ENCODE measurements around the gene GTF2H4.

GTF2H4 gene

DNA sequence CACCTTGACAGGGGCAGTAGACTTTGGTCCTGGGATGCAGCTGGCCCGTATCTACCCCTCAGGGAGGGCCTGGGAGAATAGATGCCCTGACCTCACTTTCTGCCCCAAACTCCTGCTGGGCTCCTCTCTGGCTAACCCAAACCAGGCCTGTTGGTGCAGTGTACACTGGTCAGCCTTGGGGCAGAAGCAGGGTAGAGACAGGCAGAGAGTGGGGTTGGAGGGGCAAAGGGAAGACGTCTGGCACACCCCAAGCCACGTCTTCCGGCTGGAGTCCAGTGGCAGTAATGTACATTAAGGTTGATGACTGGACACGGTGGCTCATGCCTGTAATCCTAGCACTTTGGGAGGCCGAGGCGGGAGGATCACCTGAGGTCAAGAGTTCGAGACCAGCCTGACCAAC lies 14.3 kb upstream of the GTF2H4 start:
- Histone ChIP-seq H3K9me3 (ENCODE audit: insufficient read depth, low read depth, low read length) (no peaks in the 10 kb centered on the region), H3K14ac (ENCODE audit: low read length) (no peak overlapping the region), H3K27me3 (ENCODE audit: insufficient read depth, low read length) (no peaks in the 10 kb centered on the region), H3K27ac (ENCODE audit: low read depth, low read length) (no peak overlapping the region), H2BK120ac (ENCODE audit: insufficient read depth, low read length, poor library complexity) (no peak overlapping the region), H3K4me3 (ENCODE audit: low read depth, low read length) (no peak overlapping the region), H3K4me2 (ENCODE audit: low read length) (no peak overlapping the region), H3K79me2 (ENCODE audit: control insufficient read depth, insufficient read depth, low read length, poor library complexity) (peaks cover 2% of the 10 kb centered on the region), H3K36me3 (ENCODE audit: control insufficient read depth in 1 of 2, insufficient read depth in 2 of 2, low read length in 2 of 2) (peaks cover 89 to 97% of the 10 kb centered on the region in 2 experiments), H4K12ac (ENCODE audit: low read depth, low read length) (no peak overlapping the region), H3K4me1 (ENCODE audit: control insufficient read depth in 1 of 2, insufficient read depth in 2 of 2, low read length in 2 of 2) (no peaks in the 10 kb centered on the region), H4K8ac (ENCODE audit: low read depth, low read length) (no peak overlapping the region), H3K9ac (ENCODE audit: low read length) (no peak overlapping the region), H2BK5ac (ENCODE audit: low read depth, low read length, poor library complexity) (no peak overlapping the region), H4K91ac (ENCODE audit: low read depth, low read length) (no peak overlapping the region), H2BK12ac (ENCODE audit: low read length) (no peak overlapping the region), H3K23ac (ENCODE audit: low read length) (no peak overlapping the region), H2AFZ (ENCODE audit: insufficient read depth, low read length, poor library complexity) (no peak overlapping the region), H3K18ac (ENCODE audit: low read length) (no peak overlapping the region), H3K4ac (ENCODE audit: low read depth, low read length) (no peak overlapping the region), H3K79me1 (ENCODE audit: low read length) (no peaks in the 10 kb centered on the region), H2AK5ac (ENCODE audit: low read length) (no peak overlapping the region)
- DNase-seq, result no peak
- no CpG with 5 or more reads among the region's 8 CpGs for WGBS (ENCODE audit: extremely low coverage, insufficient coverage, insufficient read length)

DNA sequence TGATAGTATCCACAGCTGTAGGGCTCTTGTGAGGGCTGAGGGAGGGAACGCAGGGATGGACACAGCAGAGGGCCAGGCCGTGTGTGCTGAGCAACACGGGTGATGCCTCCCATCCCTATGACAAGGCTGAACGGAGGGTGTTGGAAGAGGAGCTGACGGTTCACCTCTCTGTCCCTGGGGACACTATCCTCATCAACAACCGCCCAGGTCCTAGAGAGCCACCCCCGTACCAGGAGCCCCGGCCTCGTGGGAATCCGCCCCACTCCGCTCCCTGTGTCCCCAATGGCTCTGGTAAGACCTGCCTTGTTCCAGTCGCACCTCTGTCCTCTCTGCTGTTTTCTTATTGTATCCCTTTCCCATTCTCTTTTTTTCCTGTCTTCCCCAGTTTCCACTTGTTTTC lies 13.6 kb upstream of the GTF2H4 start:
- Histone ChIP-seq H3K9ac (ENCODE audit: low read length) (no peak overlapping the region), H3K27ac (ENCODE audit: low read depth, low read length) (no peak overlapping the region), H4K91ac (ENCODE audit: low read depth, low read length) (no peak overlapping the region), H3K18ac (ENCODE audit: low read length) (no peak overlapping the region), H3K27me3 (ENCODE audit: insufficient read depth, low read length) (no peaks in the 10 kb centered on the region), H4K8ac (ENCODE audit: low read depth, low read length) (no peak overlapping the region), H3K23ac (ENCODE audit: low read length) (no peak overlapping the region), H3K79me2 (ENCODE audit: control insufficient read depth, insufficient read depth, low read length, poor library complexity) (no peaks in the 10 kb centered on the region), H2BK120ac (ENCODE audit: insufficient read depth, low read length, poor library complexity) (no peak overlapping the region), H3K14ac (ENCODE audit: low read length) (no peak overlapping the region), H2AK5ac (ENCODE audit: low read length) (no peak overlapping the region), H3K4me3 (ENCODE audit: low read depth, low read length) (no peak overlapping the region), H4K12ac (ENCODE audit: low read depth, low read length) (no peak overlapping the region), H3K79me1 (ENCODE audit: low read length) (no peaks in the 10 kb centered on the region), H2BK5ac (ENCODE audit: low read depth, low read length, poor library complexity) (no peak overlapping the region), H3K4me1 (ENCODE audit: control insufficient read depth in 1 of 2, insufficient read depth in 2 of 2, low read length in 2 of 2) (no peaks in the 10 kb centered on the region), H2AFZ (ENCODE audit: insufficient read depth, low read length, poor library complexity) (no peak overlapping the region), H3K4ac (ENCODE audit: low read depth, low read length) (no peak overlapping the region), H2BK12ac (ENCODE audit: low read length) (no peak overlapping the region), H3K36me3 (ENCODE audit: control insufficient read depth in 1 of 2, insufficient read depth in 2 of 2, low read length in 2 of 2) (peaks cover 89 to 97% of the 10 kb centered on the region in 2 experiments), H3K9me3 (ENCODE audit: insufficient read depth, low read depth, low read length) (no peaks in the 10 kb centered on the region), H3K4me2 (ENCODE audit: low read length) (no peak overlapping the region)
- no CpG with 5 or more reads among the region's 12 CpGs for WGBS (ENCODE audit: extremely low coverage, insufficient coverage, insufficient read length)
- DNase-seq, result no peak

DNA sequence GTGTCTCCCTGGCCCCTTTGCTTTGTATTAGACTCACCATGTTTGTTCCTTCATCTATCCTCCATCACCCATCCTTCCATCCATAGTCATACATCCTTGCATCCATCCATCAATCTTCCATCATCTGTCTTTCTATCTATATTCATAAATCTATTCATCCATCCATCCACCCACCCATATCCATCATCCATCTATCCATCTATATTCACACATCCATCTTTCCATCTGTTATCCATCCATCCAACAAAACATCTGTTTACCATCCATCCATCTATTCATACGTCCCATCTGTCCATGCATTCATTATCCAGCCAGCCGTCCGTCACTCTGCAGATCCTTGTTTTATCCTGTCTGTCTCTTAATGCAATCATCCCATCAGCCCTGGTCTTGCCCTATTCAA lies 13.1 kb upstream of the GTF2H4 start:
- Histone ChIP-seq H3K23ac (ENCODE audit: low read length) (no peak overlapping the region), H3K18ac (ENCODE audit: low read length) (no peak overlapping the region), H3K79me1 (ENCODE audit: low read length) (no peaks in the 10 kb centered on the region), H4K12ac (ENCODE audit: low read depth, low read length) (no peak overlapping the region), H2AFZ (ENCODE audit: insufficient read depth, low read length, poor library complexity) (no peak overlapping the region), H3K79me2 (ENCODE audit: control insufficient read depth, insufficient read depth, low read length, poor library complexity) (no peaks in the 10 kb centered on the region), H3K4me3 (ENCODE audit: low read depth, low read length) (no peak overlapping the region), H3K9me3 (ENCODE audit: insufficient read depth, low read depth, low read length) (no peaks in the 10 kb centered on the region), H3K4me1 (ENCODE audit: control insufficient read depth in 1 of 2, insufficient read depth in 2 of 2, low read length in 2 of 2) (no peaks in the 10 kb centered on the region), H3K9ac (ENCODE audit: low read length) (no peak overlapping the region), H3K4me2 (ENCODE audit: low read length) (no peak overlapping the region), H2BK120ac (ENCODE audit: insufficient read depth, low read length, poor library complexity) (no peak overlapping the region), H4K91ac (ENCODE audit: low read depth, low read length) (no peak overlapping the region), H3K4ac (ENCODE audit: low read depth, low read length) (no peak overlapping the region), H3K36me3 (ENCODE audit: control insufficient read depth in 1 of 2, insufficient read depth in 2 of 2, low read length in 2 of 2) (peaks cover 88 to 96% of the 10 kb centered on the region in 2 experiments), H3K14ac (ENCODE audit: low read length) (no peak overlapping the region), H3K27ac (ENCODE audit: low read depth, low read length) (no peak overlapping the region), H2AK5ac (ENCODE audit: low read length) (no peak overlapping the region), H3K27me3 (ENCODE audit: insufficient read depth, low read length) (no peaks in the 10 kb centered on the region), H4K8ac (ENCODE audit: low read depth, low read length) (no peak overlapping the region), H2BK5ac (ENCODE audit: low read depth, low read length, poor library complexity) (no peak overlapping the region), H2BK12ac (ENCODE audit: low read length) (no peak overlapping the region)
- no peak for DNase-seq
- WGBS (ENCODE audit: extremely low coverage, insufficient coverage, insufficient read length), result 100% methylated on average over 1 of the region's 3 CpGs

DNA sequence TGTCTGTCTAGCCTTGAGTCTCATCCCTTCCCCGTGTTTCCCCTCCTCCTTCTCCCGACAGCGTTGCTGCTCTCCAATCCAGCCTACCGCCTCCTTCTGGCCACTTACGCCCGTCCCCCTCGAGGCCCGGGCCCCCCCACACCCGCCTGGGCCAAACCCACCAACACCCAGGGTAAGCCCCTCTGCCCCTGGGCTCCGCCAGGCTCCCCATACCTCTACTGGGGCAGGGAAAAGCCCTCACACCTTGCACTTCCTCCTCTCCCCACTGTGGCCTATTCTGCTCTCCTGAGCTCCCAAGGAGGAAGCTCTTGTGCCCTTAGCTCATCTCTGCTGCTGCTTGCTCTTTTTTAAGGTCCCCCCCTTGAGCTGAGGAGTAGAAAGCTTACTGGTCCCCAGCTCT lies 12.7 kb upstream of the GTF2H4 start:
- no CpG with 5 or more reads among the region's 10 CpGs for WGBS (ENCODE audit: extremely low coverage, insufficient coverage, insufficient read length)
- Histone ChIP-seq H3K79me1 (ENCODE audit: low read length) (no peaks in the 10 kb centered on the region), H3K4me2 (ENCODE audit: low read length) (no peak overlapping the region), H3K4me3 (ENCODE audit: low read depth, low read length) (no peak overlapping the region), H2BK5ac (ENCODE audit: low read depth, low read length, poor library complexity) (no peak overlapping the region), H3K27me3 (ENCODE audit: insufficient read depth, low read length) (no peaks in the 10 kb centered on the region), H3K4me1 (ENCODE audit: control insufficient read depth in 1 of 2, insufficient read depth in 2 of 2, low read length in 2 of 2) (no peaks in the 10 kb centered on the region), H3K23ac (ENCODE audit: low read length) (no peak overlapping the region), H3K36me3 (ENCODE audit: control insufficient read depth in 1 of 2, insufficient read depth in 2 of 2, low read length in 2 of 2) (peaks cover 84 to 95% of the 10 kb centered on the region in 2 experiments), H4K8ac (ENCODE audit: low read depth, low read length) (no peak overlapping the region), H2BK120ac (ENCODE audit: insufficient read depth, low read length, poor library complexity) (no peak overlapping the region), H3K4ac (ENCODE audit: low read depth, low read length) (no peak overlapping the region), H3K27ac (ENCODE audit: low read depth, low read length) (no peak overlapping the region), H3K79me2 (ENCODE audit: control insufficient read depth, insufficient read depth, low read length, poor library complexity) (no peaks in the 10 kb centered on the region), H4K12ac (ENCODE audit: low read depth, low read length) (no peak overlapping the region), H2AK5ac (ENCODE audit: low read length) (no peak overlapping the region), H3K9ac (ENCODE audit: low read length) (no peak overlapping the region), H2BK12ac (ENCODE audit: low read length) (no peak overlapping the region), H3K18ac (ENCODE audit: low read length) (no peak overlapping the region), H4K91ac (ENCODE audit: low read depth, low read length) (no peak overlapping the region), H3K14ac (ENCODE audit: low read length) (no peak overlapping the region), H2AFZ (ENCODE audit: insufficient read depth, low read length, poor library complexity) (no peak overlapping the region), H3K9me3 (ENCODE audit: insufficient read depth, low read depth, low read length) (no peaks in the 10 kb centered on the region)
- DNase-seq, result no peak
